WTC11 (cell line): ENCODE measurements around the gene COL18A1. TPM values are rescaled to one million over a fixed set of nuclear protein-coding genes. Genes with fewer than 3 reads are reported as not detected.
A peak's percentile ranks its signal among the peaks of the same experiment; 100 is the strongest.

Experiments used
- ATAC-seq: fragments of 200-7000 bp; cut with Tn5 transposase; 2 replicates; pipeline ENCODE4 v1.10.0; 2021; ENCODE audit warnings: mild to moderate bottlenecking, moderate library complexity
- CTCF ChIA-PET: fragments of 300-600 bp; sonication (Branson Sonifier 250); formaldehyde crosslinking; loops from one replicate; lab custom pipeline; 2021; ENCODE audit warnings: antibody characterized with exemption; lab: Charles Lee
- POLR2A ChIA-PET: fragments of 350-600 bp; sonication (Branson Sonifier 250); formaldehyde crosslinking; loops from one replicate; lab custom pipeline; 2021; ENCODE audit warnings: antibody characterized with exemption; lab: Charles Lee
- DNase-seq: peaks from one replicate; pipeline ENCODE4 v3.0.0; 2021; ENCODE audit warnings: low spot score
- H3K27ac Mint-ChIP-seq: 2 replicates; pipeline ENCODE4 v1.8.0; 2021; ENCODE audit warnings: mixed read lengths
- H3K27me3 Mint-ChIP-seq: 2 replicates; pipeline ENCODE4 v1.8.0; 2021; ENCODE audit warnings: low read depth, mild to moderate bottlenecking, moderate library complexity, mixed read lengths
- H3K36me3 Mint-ChIP-seq: 2 replicates; pipeline ENCODE4 v1.8.0; 2021; ENCODE audit warnings: mixed read lengths
- H3K4me1 Mint-ChIP-seq: 2 replicates; pipeline ENCODE4 v1.8.0; 2022; ENCODE audit warnings: mixed read lengths
- H3K4me3 Mint-ChIP-seq: 2 replicates; pipeline ENCODE4 v1.8.0; 2021; ENCODE audit warnings: mild to moderate bottlenecking, moderate library complexity, mixed read lengths
- H3K9me3 Mint-ChIP-seq: 2 replicates; pipeline ENCODE4 v1.8.0; 2021; ENCODE audit warnings: mixed read lengths
- ATF1 ChIP-seq: sonication (generic); formaldehyde crosslinking; IDR thresholded peaks from 2 replicates; pipeline ENCODE4 v1.8.1; 2023; ENCODE audit warnings: mild to moderate bottlenecking, moderate library complexity, missing genetic modification reagents
- ATF6 ChIP-seq: sonication (generic); formaldehyde crosslinking; IDR thresholded peaks from 2 replicates; pipeline ENCODE4 v1.8.1; 2023; ENCODE audit warnings: mild to moderate bottlenecking, missing genetic modification reagents
- CREM ChIP-seq: sonication (generic); formaldehyde crosslinking; IDR thresholded peaks from 2 replicates; pipeline ENCODE4 v1.8.1; 2022; ENCODE audit warnings: mild to moderate bottlenecking, missing genetic modification reagents, moderate library complexity
- ELF4 ChIP-seq: sonication (generic); formaldehyde crosslinking; IDR thresholded peaks from 2 replicates; pipeline ENCODE4 v1.8.1; 2022; ENCODE audit warnings: low read depth, mild to moderate bottlenecking, moderate library complexity, missing genetic modification reagents
- EMX1 ChIP-seq: fragments of 250-450 bp; sonication (Bioruptor Pico); IDR thresholded peaks from 2 replicates; pipeline ENCODE4 v1.8.0; 2021; ENCODE audit warnings: mild to moderate bottlenecking
- FOXP1 ChIP-seq: sonication (generic); formaldehyde crosslinking; IDR thresholded peaks from 2 replicates; pipeline ENCODE4 v1.8.0; 2022; ENCODE audit warnings: missing genetic modification reagents, mild to moderate bottlenecking, moderate library complexity, borderline replicate concordance
- HMGXB4 ChIP-seq: sonication (generic); formaldehyde crosslinking; IDR thresholded peaks from 2 replicates; pipeline ENCODE4 v1.8.1; 2023; ENCODE audit warnings: mild to moderate bottlenecking, moderate library complexity, missing genetic modification reagents
- MXD4 ChIP-seq: fragments of 250-450 bp; sonication (Bioruptor Pico); IDR thresholded peaks from 2 replicates; pipeline ENCODE4 v1.8.0; 2021; ENCODE audit warnings: mild to moderate bottlenecking, moderate library complexity, borderline replicate concordance
- PRRX2 ChIP-seq: fragments of 250-450 bp; sonication (Bioruptor Pico); IDR thresholded peaks from 2 replicates; pipeline ENCODE4 v1.8.0; 2021; ENCODE audit warnings: mild to moderate bottlenecking
- RELA ChIP-seq: sonication (generic); formaldehyde crosslinking; IDR thresholded peaks from 2 replicates; pipeline ENCODE4 v1.8.1; 2022; ENCODE audit warnings: missing genetic modification reagents, mild to moderate bottlenecking, borderline replicate concordance
- SMAD3 ChIP-seq: sonication (generic); formaldehyde crosslinking; IDR thresholded peaks from 2 replicates; pipeline ENCODE4 v1.8.0; 2022; ENCODE audit warnings: missing genetic modification reagents, mild to moderate bottlenecking, borderline replicate concordance
- SP1 ChIP-seq: sonication (generic); formaldehyde crosslinking; conservative IDR thresholded peaks from 2 replicates; pipeline ENCODE4 v1.8.1; 2022; ENCODE audit warnings: missing genetic modification reagents
- TEAD1 ChIP-seq: sonication (generic); formaldehyde crosslinking; IDR thresholded peaks from 2 replicates; pipeline ENCODE4 v1.8.0; 2022; ENCODE audit warnings: mild to moderate bottlenecking, missing genetic modification reagents
- TEAD4 ChIP-seq: sonication (generic); formaldehyde crosslinking; IDR thresholded peaks from 2 replicates; pipeline ENCODE4 v1.8.0; 2022; ENCODE audit warnings: mild to moderate bottlenecking, missing genetic modification reagents
- ZNF416 ChIP-seq: fragments of 250-450 bp; sonication (Bioruptor Pico); IDR thresholded peaks from 2 replicates; pipeline ENCODE4 v1.9.0; 2021; ENCODE audit warnings: mild to moderate bottlenecking, inconsistent platforms
- ZNF671 ChIP-seq: fragments of 250-450 bp; sonication (Bioruptor Pico); IDR thresholded peaks from 2 replicates; pipeline ENCODE4 v1.8.0; 2021; ENCODE audit warnings: mild to moderate bottlenecking
- total RNA-seq: library from RNA; stranded (reverse); gene quantifications from 3 replicates; pipeline ENCODE4 v1.2.3, GENCODE V29; 2021
- TF ChIP-seq, protein P1 (sequence below): sonication (generic); formaldehyde crosslinking; conservative IDR thresholded peaks from 2 replicates; pipeline ENCODE4 v1.8.1; 2022; ENCODE audit warnings: mild to moderate bottlenecking, missing genetic modification reagents
- TF ChIP-seq, protein P2 (sequence below): sonication (generic); formaldehyde crosslinking; IDR thresholded peaks from 2 replicates; pipeline ENCODE4 v1.8.1; 2022; ENCODE audit warnings: low read depth, mild to moderate bottlenecking, moderate library complexity, missing genetic modification reagents, borderline replicate concordance
- TF ChIP-seq, protein P3 (sequence below): sonication (generic); formaldehyde crosslinking; IDR thresholded peaks from 2 replicates; pipeline ENCODE4 v1.8.0; 2022; ENCODE audit warnings: mild to moderate bottlenecking, missing genetic modification reagents

Gene COL18A1
- total RNA-seq, 1 experiment from 2014 or later = 231 TPM

- H3K36me3 Mint-ChIP-seq = no peaks in the 10 kb centered on the region
- TF ChIP-seq, protein P1, sequence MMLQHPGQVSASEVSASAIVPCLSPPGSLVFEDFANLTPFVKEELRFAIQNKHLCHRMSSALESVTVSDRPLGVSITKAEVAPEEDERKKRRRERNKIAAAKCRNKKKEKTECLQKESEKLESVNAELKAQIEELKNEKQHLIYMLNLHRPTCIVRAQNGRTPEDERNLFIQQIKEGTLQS (CRISPR knock-in tag) = no peak
- TF ChIP-seq SMAD3 (CRISPR knock-in tag) (no peak), ATF6 (CRISPR knock-in tag) (no peak), ATF1 (CRISPR knock-in tag) (no peak), MXD4 (CRISPR knock-in tag) (no peak), ELF4 (CRISPR knock-in tag) (no peak), HMGXB4 (no peak), ZNF416 (CRISPR knock-in tag) (no peak), CREM (CRISPR knock-in tag) (no peak), EMX1 (CRISPR knock-in tag) (no peak)
- peaks cover 52% of the 10 kb centered on the region for H3K4me1 Mint-ChIP-seq
- ATAC-seq = no peak
- POLR2A ChIA-PET = no interaction called here
- no peak overlapping the region for H3K4me3 Mint-ChIP-seq
- DNase-seq = no peak
- peak overlapping the region; percentile 34; the same call in 1 of the 2 replicates for H3K27ac Mint-ChIP-seq
- H3K27me3 Mint-ChIP-seq = no peaks in the 10 kb centered on the region; the same call in 1 of the 2 replicates
- no peaks in the 10 kb centered on the region for H3K9me3 Mint-ChIP-seq
- CTCF ChIA-PET = interaction anchor here (1.0 to 1.3 kb wide), 3 partner anchors 42 to 75 kb away, joined by 3 to 5 read pairs (median 3); no protein-coding TSS in a partner anchor
Measured at GRCh38 chr21:45364468-45365185, 40.3 kb upstream of the COL18A1 start.

DNA sequence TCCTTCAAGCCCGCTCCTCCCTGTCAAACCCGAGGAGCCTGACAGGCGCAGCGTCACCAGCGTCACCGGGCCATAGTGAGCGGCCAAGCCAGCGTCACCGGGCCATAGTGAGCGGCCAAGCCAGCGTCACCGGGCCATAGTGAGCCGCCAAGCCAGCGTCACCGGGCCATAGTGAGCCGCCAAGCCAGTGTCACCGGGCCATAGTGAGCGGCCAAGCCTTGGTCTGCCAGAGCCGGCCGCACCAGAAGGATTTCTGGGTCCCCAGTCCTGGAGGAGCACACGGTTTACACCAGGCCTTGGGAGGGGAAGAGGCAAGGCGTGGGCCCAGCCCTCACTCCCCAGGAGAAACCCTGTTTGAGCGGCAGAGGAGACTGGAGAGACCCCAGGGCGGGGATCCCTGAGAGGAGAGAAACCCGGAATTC lies 39.8 kb upstream of the COL18A1 start:
- Mint-ChIP-seq H3K27me3 (no peaks in the 10 kb centered on the region; the same call in 1 of the 2 replicates), H3K9me3 (no peaks in the 10 kb centered on the region), H3K36me3 (no peaks in the 10 kb centered on the region), H3K27ac (peak overlapping the region; percentile 80), H3K4me1 (peaks cover 49% of the 10 kb centered on the region), H3K4me3 (no peak overlapping the region)
- DNase-seq = no peak
- ATAC-seq = no peak
- CTCF ChIA-PET = interaction anchor here (1.0 to 1.3 kb wide), 3 partner anchors 41 to 74 kb away, joined by 3 to 5 read pairs (median 3); no protein-coding TSS in a partner anchor
- POLR2A ChIA-PET = no interaction called here
- no peak for TF ChIP-seq CREM (CRISPR knock-in tag)
- no peak for TF ChIP-seq SP1
- TF ChIP-seq ZNF671 (CRISPR knock-in tag) = no peak
- TF ChIP-seq RELA = no peak
- TF ChIP-seq, protein P2, sequence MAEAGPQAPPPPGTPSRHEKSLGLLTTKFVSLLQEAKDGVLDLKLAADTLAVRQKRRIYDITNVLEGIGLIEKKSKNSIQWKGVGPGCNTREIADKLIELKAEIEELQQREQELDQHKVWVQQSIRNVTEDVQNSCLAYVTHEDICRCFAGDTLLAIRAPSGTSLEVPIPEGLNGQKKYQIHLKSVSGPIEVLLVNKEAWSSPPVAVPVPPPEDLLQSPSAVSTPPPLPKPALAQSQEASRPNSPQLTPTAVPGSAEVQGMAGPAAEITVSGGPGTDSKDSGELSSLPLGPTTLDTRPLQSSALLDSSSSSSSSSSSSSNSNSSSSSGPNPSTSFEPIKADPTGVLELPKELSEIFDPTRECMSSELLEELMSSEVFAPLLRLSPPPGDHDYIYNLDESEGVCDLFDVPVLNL = no peak
- no peak for TF ChIP-seq PRRX2 (CRISPR knock-in tag)
- TF ChIP-seq MXD4 (CRISPR knock-in tag) = no peak
- TF ChIP-seq FOXP1 (CRISPR knock-in tag) = no peak

DNA sequence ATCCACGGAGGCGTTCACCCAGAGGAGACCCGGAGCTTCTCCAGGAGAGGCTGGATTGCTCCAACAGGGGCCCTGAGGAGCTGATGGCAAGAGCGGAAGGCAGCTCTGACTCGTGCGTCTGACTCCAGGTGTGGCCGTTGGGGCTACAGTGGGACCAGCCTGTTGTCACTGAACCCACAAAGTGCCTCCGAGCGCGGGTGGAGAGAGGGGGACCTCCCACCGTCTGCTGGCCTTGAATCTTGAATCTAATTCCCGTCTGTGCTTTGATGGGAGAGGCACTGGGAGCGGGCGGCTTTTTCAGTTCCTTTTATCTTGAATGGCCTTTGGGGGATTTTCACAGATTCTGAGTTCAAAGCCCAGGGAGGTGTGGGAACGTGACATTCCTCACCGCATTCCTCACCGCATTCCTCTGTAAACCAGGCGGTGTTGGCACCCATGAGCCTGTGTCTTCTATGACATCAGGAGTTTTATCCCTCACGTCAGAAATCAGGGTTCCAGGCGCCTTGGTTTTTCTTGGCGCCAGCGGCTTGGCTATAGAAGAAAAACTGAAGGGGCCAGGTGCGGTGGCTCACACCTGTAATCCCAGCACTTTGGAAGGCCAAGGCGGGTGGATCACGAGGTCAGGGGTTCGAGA lies 39.2 kb upstream of the COL18A1 start:
- DNase-seq (peak; percentile 61), ATAC-seq (peak; percentile 36)
- Mint-ChIP-seq H3K27me3 (no peaks in the 10 kb centered on the region; the same call in 1 of the 2 replicates), H3K27ac (peak overlapping the region; percentile 80), H3K4me1 (peaks cover 47% of the 10 kb centered on the region), H3K4me3 (no peak overlapping the region), H3K36me3 (no peaks in the 10 kb centered on the region), H3K9me3 (no peaks in the 10 kb centered on the region)
- CTCF ChIA-PET = interaction anchor here (1.3 kb wide), 1 partner anchor 57 kb away, joined by 3 read pairs; no protein-coding TSS in a partner anchor
- TF ChIP-seq, protein P3, sequence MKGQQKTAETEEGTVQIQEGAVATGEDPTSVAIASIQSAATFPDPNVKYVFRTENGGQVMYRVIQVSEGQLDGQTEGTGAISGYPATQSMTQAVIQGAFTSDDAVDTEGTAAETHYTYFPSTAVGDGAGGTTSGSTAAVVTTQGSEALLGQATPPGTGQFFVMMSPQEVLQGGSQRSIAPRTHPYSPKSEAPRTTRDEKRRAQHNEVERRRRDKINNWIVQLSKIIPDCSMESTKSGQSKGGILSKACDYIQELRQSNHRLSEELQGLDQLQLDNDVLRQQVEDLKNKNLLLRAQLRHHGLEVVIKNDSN (CRISPR knock-in tag) = no peak
- TF ChIP-seq TEAD4 (CRISPR knock-in tag) (peak; percentile 74; the same call in 1 of the 2 replicates), TEAD1 (CRISPR knock-in tag) (0 out of 2 replicates have a peak, but pooled peaks have one; percentile 64)
- POLR2A ChIA-PET = no interaction called here
